ENCODE measurements around the gene PRELID1. TPM values are rescaled to one million over a fixed set of nuclear protein-coding genes. Genes with fewer than 3 reads are reported as not detected.

Gene PRELID1
- total RNA-seq, 1 donor from 2014 or later, result 98.8 TPM

DNA sequence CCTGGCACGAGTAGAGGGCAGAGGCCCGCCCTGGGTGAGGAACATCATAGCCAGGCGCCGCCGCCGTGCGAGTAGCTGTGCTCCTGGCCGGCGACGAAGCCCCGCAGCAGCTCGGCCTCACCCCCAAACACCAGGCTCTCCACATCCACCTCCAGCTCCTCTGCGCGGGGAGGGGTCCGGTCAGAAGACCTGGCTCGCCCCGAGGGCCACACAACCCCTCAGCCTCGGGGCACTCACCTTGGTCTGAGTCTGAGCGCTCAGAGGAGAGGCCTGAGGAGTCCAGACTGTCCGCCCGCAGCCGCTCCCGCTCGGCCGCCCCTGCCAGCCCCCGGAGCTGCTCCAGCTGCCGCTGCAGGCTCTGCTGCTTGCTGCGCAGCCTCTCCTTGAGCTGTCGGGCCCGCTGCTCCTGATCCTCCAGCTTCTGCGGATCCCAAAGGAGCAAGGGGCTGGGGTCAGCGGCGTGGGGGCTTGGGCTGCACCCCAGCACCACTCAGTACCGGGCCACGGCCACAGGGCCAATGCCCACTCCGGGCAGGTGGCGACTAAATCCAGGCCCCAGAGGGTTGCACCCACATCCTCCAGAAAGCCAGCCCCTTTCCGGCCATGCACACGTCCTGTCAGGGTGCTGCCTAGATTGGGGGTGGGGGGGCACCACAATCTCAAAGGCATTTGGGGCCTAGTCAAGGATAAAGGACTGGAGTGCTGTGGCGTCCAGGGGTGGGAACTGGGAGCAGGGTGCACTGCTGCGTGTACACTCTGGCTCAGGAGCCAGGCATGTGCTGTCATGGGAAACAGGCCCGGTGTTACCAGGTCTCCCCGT lies 4.2 kb downstream of the PRELID1 start:
- Mint-ChIP-seq H3K36me3 (ENCODE audit: unreplicated experiment) (peaks cover 10% of the 10 kb centered on the region), H3K27ac (ENCODE audit: unreplicated experiment) (no peak overlapping the region), H3K4me1 (ENCODE audit: unreplicated experiment) (peaks cover 44% of the 10 kb centered on the region), H3K4me3 (ENCODE audit: unreplicated experiment) (no peak overlapping the region), H3K9me3 (ENCODE audit: unreplicated experiment) (no peaks in the 10 kb centered on the region), H3K27me3 (ENCODE audit: unreplicated experiment) (no peaks in the 10 kb centered on the region)
- DNase-seq (ENCODE audit: extremely low spot score, unreplicated experiment), result no peak
- TF ChIP-seq, protein P1, sequence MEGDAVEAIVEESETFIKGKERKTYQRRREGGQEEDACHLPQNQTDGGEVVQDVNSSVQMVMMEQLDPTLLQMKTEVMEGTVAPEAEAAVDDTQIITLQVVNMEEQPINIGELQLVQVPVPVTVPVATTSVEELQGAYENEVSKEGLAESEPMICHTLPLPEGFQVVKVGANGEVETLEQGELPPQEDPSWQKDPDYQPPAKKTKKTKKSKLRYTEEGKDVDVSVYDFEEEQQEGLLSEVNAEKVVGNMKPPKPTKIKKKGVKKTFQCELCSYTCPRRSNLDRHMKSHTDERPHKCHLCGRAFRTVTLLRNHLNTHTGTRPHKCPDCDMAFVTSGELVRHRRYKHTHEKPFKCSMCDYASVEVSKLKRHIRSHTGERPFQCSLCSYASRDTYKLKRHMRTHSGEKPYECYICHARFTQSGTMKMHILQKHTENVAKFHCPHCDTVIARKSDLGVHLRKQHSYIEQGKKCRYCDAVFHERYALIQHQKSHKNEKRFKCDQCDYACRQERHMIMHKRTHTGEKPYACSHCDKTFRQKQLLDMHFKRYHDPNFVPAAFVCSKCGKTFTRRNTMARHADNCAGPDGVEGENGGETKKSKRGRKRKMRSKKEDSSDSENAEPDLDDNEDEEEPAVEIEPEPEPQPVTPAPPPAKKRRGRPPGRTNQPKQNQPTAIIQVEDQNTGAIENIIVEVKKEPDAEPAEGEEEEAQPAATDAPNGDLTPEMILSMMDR (IDR thresholded peaks at IDR 0.05), result no peak

DNA sequence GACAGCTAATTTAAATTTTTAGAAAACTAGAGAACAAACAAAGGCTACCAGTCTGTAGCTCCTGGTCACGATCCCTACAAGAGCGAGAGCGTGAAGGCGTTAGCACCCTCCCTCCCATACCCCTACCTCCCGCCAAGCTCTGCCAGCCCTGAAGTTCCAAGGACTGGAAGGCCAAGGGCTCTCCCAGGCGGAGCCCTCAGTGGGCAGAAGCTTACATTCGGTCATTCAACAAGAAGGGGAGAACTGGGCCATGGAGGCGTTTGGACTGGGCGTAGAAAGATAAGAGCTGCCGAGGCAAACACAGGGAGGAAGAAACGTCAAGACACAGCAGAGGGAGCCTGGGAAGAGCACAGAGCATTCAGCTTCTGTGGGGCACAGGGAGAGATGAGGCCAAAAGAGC lies 5.1 kb downstream of the PRELID1 start:
- H3K4me1 Mint-ChIP-seq (ENCODE audit: unreplicated experiment), result peaks cover 47% of the 10 kb centered on the region
- no peak overlapping the region for H3K27ac Mint-ChIP-seq (ENCODE audit: unreplicated experiment)
- TF ChIP-seq, protein P1 (IDR thresholded peaks at IDR 0.05), result no peak
- DNase-seq (ENCODE audit: extremely low spot score, unreplicated experiment), result no peak
- no peak overlapping the region for H3K4me3 Mint-ChIP-seq (ENCODE audit: unreplicated experiment)
- H3K9me3 Mint-ChIP-seq (ENCODE audit: unreplicated experiment), result no peaks in the 10 kb centered on the region
- no peaks in the 10 kb centered on the region for H3K27me3 Mint-ChIP-seq (ENCODE audit: unreplicated experiment)
- peaks cover 10% of the 10 kb centered on the region for H3K36me3 Mint-ChIP-seq (ENCODE audit: unreplicated experiment)

DNA sequence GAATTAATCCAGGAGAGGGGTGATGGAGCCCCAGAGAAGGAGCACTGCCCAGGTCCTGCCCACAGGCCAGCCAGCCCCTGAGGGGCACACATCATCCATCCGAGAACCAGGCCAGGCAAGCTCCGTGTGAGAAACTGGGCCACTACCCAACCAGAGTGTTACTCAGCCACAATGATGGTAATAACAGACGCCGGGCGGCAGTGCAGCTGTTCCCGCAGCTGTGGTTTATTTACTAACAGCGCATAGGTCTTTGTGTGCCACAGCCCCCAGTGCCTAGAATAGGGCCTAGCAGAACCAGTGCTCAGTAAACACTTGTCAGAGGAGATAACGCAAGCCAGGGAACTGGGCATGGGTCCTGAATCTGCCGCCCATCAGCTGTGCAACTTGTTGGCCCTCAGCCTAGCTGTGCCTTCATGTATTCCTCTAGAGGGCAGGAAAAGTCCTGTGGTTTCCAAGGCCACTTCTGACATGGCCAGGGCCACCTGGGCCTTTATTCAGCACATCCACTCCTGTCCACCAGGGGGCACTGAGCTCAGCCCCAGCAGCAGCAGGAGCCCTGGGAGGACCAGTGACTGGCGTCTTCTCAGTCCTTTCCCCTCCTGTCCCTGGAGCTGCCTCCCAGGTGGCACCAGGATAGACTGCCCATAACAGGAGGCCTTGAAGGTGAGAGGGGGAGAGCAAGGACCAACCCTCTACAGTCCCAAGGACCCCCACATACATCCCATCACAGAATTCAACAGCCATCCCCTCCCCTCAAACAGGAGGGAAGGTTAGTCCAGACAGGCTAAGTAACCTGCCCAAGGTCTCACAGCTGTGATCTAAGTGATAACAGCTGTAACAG lies 6.0 kb downstream of the PRELID1 start:
- no peak for DNase-seq (ENCODE audit: extremely low spot score, unreplicated experiment)
- Mint-ChIP-seq H3K4me1 (ENCODE audit: unreplicated experiment) (peaks cover 39% of the 10 kb centered on the region), H3K36me3 (ENCODE audit: unreplicated experiment) (peaks cover 10% of the 10 kb centered on the region), H3K27ac (ENCODE audit: unreplicated experiment) (peak overlapping the region; percentile 6), H3K27me3 (ENCODE audit: unreplicated experiment) (no peaks in the 10 kb centered on the region), H3K9me3 (ENCODE audit: unreplicated experiment) (no peaks in the 10 kb centered on the region), H3K4me3 (ENCODE audit: unreplicated experiment) (peak overlapping the region; percentile 44)
- TF ChIP-seq, protein P1 (IDR thresholded peaks at IDR 0.05), result peak; percentile 79

DNA sequence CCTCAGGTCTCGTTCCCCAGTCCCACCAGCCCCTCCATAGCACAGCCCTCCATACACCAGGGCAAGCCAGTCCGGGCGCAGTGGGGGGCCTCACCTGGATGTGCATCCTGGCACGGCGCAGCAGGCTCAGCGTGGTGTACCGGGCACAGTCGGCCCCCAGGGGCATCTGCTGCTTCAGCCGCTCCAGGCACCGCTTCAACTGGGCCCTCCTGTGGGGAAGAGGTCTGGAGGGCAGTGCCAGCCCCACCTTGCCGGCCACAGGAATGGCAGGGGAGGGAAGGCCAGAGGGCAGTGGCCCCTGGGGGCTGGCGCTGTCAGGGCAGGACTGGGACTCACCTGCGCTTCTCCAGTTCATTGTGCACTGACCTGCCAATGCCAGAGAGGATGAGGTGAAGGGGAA lies 6.7 kb downstream of the PRELID1 start:
- Mint-ChIP-seq H3K27ac (ENCODE audit: unreplicated experiment) (no peak overlapping the region), H3K27me3 (ENCODE audit: unreplicated experiment) (no peaks in the 10 kb centered on the region), H3K9me3 (ENCODE audit: unreplicated experiment) (no peaks in the 10 kb centered on the region), H3K4me1 (ENCODE audit: unreplicated experiment) (peaks cover 33% of the 10 kb centered on the region), H3K4me3 (ENCODE audit: unreplicated experiment) (peak overlapping the region; percentile 78), H3K36me3 (ENCODE audit: unreplicated experiment) (peaks cover 10% of the 10 kb centered on the region)
- TF ChIP-seq, protein P1 (IDR thresholded peaks at IDR 0.05), result no peak
- no peak for DNase-seq (ENCODE audit: extremely low spot score, unreplicated experiment)

All from osteocyte (in vitro differentiated cells).